ENCODE results near the gene ATP6V1C2.
"Not testable (repeated sequence)": the region's sequence is repeated elsewhere in the genome, so short reads cannot be mapped to it uniquely, and the experiment has no call there.

The ATP6V1C2 gene

GRCh38 chr2:10788855-10789254 is 67.4 kb downstream of the ATP6V1C2 start:
- DNase-seq, result no peak

- peak; percentile 55 for DNase-seq
Observed at GRCh38 chr2:10790228-10790973, 69.0 kb downstream of the ATP6V1C2 start.

DNA sequence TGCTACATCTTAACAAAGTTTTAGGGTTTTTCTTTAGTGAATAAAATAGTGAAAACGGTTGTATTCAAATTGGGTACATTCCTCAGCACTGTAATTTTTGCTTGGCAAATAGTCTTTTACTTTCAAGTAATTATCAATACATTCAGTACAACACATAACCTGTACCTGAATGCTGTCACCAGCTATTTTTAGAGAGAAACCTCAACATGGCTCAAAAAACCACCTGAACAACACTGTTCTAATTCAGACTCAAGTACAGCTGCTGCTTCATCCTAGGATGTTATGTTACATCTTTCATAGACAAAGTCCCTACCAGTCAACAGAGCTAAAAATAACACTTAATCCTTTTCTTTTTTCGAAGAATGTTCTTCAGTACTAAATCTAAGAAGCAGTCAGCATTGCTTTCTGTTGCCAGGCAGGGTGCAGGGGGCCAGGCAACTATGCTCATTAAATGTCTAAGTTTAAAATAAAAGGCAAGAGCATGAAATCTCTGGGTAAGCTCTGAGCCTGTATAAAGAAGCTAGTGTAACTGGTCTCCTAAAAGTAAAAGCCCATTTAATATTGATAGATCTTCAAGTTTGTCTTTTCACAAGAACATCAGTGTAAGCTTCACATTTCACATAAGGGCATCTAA is 70.7 kb downstream of the ATP6V1C2 start:
- DNase-seq, result no peak

- DNase-seq, result no peak
Observed at GRCh38 chr2:10792660-10793400, 71.4 kb downstream of the ATP6V1C2 start.

GRCh38 chr2:10793816-10794215 is 72.4 kb downstream of the ATP6V1C2 start:
- DNase-seq, result no peak

DNA sequence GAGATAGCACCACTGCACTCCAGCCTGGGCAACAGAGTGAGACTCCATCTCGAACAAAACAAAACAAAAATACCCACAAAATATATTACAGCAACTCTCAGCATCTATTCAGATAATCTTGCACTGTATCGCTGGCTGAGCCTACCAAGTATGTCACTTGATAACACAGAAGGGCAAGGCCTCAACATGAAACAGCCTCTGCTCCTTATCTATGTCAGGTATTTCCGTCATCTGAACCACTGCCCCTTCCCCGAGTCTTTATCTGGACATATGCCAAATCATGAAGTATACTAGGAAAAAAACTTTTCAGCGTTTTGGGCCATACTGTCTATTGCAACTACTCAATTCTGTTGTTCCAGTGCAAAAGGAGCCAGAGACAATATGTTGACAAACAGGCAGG is 73.4 kb downstream of the ATP6V1C2 start:
- DNase-seq, result no peak

DNA sequence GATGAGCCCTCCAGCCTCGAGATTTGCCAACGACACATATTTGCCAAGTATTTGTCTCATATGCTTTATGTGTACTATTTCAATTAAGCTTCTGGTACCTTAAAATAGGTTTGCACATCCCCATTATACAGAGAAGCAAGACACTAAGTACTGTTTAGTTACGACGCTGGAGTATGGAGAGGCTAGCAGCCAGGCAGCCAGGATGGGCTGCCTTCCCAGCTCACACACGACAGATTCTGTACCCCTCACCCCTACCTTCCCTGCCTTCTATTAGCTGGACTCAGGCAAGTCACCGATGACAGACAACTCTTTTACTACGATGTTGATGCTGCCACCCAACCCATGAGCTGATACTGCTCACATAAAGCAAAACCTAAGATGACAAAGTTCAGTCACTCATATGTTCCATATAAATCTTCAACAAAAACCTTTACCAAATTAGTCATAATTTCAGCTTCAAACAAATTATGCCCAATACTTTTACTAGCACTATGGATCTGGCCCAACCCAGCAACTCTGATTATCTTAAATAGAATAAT is 74.1 kb downstream of the ATP6V1C2 start:
- DNase-seq, result no peak

DNA sequence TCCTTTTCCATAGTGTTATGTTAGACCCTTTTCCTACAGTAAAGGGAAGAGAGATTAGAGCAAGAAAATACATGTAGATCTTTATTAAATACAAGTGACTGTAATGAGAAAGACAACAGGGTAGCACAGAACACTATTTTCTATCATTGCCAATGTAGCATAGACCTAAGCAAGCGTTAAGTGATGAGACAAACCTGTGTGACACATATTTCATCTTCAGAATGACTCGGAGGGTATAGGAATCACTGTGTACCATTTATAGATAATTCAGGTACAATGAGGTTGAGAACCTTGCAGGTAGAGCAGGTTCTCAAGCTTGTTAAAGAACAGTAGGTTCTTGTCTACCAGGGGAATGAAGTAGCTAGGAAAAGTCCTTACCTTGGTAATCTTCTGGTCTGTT is 75.3 kb downstream of the ATP6V1C2 start:
- DNase-seq, result no peak

- no peak for DNase-seq
Observed at GRCh38 chr2:10798783-10799182, 77.4 kb downstream of the ATP6V1C2 start.

DNA sequence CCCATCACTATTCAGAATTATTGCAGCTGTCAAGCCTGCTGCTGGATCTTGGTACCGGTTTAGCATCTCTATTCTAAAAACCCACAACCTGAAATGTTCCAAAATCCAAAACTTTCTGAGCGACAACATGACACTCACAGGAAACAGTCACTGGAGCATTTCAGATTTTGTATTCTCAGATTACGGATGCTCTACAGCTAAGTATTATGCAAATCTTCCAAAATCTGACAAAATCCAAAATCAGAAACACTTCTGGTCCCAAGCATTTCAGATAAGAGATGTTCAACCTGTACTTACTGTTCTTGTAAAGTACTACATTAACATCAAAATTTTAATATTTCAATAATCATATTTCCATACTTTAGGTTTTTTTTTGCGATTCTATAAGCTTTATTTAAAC is 78.7 kb downstream of the ATP6V1C2 start:
- DNase-seq, result no peak

DNA sequence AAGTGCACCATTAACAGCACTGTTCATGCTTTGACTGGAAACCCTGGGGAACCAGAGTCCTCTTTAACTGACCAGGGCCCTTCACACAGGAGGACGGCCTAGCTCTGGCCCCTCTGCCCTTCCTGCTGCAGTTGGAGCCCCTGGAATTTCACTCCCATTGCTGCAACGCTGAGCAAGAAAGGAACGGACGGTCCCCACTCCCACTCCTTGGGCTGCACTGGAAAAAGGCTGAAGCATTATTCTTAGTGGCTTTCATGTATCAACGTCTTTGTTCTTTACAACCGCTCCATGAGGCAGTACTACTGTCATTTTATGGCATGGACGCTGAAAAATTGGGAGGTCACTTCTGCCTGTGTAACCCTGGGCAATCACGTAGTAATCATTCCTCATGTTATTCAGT is 81.2 kb downstream of the ATP6V1C2 start:
- no peak for DNase-seq

- DNase-seq, result not testable (repeated sequence)
Observed at GRCh38 chr2:10805990-10806389, 84.6 kb downstream of the ATP6V1C2 start.

DNA sequence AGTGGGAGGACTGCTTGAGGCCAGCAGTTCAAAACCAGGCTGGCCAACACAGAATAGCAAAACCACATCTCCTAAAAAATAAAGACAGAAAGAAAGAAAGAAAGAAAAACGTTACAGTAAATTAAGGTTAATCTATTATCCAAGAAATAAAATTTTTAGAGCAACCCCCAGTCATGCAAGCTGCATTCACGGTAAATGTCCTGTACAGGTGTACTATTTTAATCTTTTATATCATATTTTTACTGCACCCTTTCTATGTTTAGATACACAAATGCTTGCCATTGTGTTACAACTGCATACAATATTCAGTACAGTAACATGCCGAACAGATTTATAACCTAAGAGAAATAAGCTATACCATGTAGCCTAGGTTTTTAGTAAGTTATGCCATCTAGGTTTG is 85.1 kb downstream of the ATP6V1C2 start:
- DNase-seq, result no peak

DNA sequence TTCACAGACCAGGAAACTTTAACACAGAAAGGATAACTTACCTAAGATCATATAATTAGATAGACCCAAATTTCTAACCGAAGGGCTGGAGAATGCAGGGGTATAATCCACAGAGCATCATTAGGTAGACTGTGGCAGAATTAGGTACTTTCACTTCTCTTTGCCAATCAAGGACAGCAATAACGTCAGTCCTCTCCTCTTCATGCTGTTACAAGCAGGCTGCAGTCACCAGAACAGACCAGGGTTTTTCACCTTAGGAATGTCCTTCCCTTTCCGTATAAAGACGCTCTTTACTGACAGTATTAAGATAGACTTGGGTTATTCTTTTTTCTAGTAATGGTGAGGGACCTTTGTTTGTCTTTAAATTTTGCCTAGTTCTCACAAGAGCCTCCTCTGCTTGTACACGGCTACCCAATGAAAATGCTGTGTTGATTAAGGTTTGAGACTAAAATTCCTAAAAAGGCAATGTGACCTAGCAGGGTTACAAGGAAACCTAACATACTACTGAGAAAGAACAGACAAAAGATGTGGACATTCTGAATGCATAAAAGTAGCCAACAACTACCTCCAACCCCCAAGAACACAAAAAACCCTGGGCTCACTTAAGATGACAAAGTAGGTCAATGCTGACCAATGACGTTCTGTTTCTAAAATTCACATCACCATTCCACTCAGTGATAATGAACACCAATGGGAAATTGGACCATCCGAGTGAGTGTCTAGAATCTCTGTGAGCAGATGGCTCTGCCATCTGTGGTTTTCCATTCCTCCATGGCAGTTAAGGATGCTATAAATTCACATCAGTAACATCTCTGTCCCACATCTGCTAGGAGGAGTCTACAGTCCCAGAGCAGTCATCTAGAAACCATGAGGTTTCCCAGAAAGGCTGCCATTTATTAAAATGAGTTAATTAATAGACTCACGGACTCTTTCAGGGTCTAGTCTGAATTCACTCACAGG is 89.1 kb downstream of the ATP6V1C2 start:
- no peak for DNase-seq

DNA sequence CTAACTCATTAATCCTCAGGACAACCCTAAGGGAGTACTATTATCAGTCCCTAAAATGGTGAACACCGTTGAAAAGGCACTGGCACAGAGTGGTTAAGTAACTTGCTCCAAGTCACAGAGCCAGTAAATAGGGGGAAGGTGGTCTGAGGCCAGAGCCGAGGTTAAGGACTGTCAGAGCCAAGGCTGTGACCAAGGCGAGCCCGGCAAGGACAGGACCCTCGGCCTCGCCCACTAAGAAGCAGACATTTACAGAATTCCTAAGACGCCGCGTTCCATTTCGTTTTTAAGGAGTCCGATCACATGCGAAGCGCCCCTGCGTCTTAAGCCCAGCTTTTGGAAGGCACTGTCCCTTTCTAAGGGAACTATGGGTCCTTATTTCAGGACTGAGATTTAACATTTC is 90.1 kb downstream of the ATP6V1C2 start:
- no peak for DNase-seq

GRCh38 chr2:10812362-10813162 is 91.1 kb downstream of the ATP6V1C2 start, which contains the start of gene PDIA6:
PDIA6 (minus strand) TSS chr2:10812785; CDS start chr2:10812696, 89 bp downstream.
- peak; percentile 96 for DNase-seq

- not testable (repeated sequence) for DNase-seq
Observed at GRCh38 chr2:10813163-10814138, 92.0 kb downstream of the ATP6V1C2 start.

DNA sequence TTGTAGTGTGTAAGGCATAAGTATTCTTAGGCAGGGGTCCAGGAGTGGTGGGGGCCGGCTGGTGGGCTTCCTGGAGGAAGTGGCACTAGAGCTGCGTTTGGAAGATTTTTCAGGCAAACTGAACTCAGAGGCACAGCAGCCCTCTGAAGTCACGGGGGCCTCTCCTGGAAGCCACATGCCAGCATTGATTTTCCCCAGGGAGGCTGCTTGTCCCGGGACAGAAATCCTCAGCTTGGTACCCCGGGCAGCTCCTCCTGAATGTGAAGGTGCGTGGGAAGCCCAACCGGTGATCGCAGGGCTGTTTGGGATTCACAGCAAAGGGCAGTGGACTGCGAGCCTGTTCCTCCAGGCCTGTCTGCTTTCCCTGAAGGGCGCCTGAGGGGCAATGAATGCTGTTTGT is 92.7 kb downstream of the ATP6V1C2 start:
- no peak for DNase-seq

DNA sequence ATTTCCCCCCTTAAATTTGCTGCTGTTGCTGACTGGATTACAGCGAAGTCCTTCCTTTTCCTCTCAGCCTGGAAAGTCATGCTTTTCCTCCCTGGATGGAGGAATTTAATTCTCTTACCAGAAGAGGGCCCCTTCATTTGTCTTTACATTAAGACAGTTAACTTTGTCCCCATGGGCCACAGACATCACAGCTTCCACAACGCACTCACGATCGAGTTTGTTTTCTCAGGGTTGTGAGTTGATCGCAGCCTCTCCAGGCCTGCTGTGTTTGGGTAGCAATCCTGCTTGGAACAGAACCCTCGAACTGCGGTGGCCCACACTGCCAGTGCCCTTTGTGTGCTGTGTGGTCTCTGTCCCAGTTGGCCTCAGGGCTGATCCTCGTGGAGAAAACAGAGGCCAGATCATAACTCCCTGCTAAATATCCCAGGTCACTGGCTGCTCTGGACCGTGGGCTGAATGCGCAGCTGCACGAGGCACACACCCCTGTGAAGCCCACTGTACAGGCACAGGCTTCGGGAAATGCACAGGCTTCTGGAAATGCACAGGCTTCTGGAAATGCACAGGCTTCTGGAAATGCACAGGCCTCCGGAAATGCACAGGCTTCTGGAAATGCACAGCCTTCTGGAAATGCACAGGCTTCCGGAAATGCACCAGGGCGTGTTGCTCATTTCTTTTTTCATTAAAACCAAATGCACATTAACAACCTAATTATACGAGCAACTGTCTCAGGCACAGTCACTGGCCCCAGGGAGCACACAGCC is 93.3 kb downstream of the ATP6V1C2 start:
- no peak for DNase-seq
